GM20431 (cell line): Measurements from ENCODE around the gene ATP2B2.

Experiments used
- in situ Hi-C: fragments of 300-500 bp; cut with MseI, MboI; formaldehyde crosslinking; loops from one replicate; pipeline ENCODE4 v1.15.0; 2020; ENCODE audit warnings: low sequenced_read_pairs; ENCODE audit not compliant: unreplicated experiment

The ATP2B2 gene

DNA sequence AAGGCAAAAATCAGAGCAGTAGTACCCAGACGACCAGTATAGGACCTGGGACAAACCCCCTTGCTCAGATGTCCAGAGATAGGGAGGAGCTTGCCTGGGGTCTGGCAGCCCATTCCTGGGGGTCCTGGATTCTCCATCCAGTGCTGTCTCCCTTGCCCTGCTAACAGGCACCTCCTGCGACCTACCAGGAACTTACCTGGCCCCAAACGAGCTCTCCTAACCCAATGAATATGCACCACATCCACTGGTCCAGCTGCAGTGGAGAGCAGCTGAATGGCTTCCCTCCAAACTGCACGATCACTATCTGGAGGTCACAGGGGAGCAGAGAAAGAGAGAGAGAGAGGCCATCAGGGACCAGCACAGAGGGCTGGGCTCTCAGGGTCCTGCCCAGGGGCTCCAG, 165.3 kb downstream of the ATP2B2 start:
- in situ Hi-C loops, result no loop called here

DNA sequence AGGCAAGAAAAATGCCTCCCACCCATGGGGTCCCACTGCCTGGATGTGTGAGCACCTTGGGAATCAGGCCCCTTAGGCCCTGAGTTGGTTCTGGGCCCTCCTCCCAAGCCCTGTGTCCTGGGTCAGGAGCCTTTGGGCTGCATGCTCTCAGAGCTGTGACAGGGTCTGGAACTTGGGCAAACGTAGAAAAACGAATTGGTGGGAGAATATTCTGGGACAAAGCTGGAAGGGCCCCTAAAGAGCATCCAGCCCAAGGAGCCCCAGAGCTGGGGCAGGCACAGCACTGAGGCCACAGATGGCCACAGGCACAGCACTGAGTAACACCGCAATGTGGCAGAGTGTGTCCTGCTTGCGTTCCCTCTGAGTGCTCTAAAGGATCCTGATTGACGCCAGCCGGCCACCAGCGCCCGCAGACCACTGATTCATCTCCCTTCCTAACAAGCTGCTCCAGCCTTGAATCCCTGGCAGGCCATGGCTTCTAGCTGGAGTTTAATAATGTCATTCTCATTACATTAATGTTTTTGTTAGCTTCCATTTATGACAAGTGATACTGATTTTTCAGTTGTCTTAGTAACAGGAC, 165.9 kb downstream of the ATP2B2 start:
- in situ Hi-C loops, result no loop called here

DNA sequence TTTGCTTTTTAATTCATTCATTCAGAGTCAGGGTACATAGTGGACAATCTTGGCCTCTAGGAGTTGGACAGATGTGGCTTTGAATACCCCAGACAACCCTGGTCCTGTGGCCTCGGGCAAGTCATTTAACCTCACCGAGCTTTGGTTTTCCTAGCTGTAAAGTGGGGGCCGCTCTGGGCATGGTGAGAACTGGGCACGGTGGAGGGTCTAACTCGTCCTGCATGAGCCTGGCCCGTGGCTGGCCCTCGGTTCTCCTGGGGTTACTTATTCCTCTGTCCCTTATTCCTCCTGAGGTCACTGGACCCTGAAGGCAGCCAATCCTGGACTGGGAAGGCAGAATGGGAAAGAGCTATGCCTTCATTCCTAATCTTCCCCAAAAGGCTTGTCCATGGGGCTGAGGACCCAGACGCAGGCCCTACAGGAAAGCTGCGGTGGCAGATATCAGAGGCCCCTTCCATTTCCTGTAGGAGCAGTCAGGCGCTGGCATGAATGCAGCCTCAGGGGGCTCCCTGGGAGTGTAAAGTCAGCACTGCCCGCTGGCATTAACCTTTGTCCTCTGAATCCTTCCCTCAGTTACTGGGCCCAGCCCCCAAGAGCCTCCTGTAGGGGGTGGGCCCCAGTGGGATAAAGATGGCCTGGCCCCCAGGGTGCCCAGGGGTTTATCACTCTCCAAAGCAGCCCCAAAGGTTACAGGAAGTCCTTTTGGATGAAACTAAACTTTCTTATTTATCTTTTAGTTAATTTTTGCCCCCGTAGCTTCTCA, 166.6 kb downstream of the ATP2B2 start:
- in situ Hi-C loops, result no loop called here

DNA sequence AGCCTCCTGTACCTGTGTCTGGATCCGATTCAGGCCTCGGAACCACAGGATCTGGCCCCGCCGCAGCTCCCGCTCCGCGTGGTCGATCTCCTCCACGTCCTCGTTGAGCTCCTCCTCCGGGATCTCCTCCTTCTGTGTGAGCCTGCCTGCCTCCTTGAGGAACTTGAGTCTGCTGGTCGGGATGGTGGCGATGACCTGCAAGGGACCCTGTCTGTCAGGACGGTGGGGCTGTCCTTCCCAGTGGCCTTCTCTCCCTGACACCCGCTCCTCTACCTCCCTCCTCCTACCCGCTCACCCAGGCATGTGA, 167.3 kb downstream of the ATP2B2 start:
- in situ Hi-C loops, result no loop called here

DNA sequence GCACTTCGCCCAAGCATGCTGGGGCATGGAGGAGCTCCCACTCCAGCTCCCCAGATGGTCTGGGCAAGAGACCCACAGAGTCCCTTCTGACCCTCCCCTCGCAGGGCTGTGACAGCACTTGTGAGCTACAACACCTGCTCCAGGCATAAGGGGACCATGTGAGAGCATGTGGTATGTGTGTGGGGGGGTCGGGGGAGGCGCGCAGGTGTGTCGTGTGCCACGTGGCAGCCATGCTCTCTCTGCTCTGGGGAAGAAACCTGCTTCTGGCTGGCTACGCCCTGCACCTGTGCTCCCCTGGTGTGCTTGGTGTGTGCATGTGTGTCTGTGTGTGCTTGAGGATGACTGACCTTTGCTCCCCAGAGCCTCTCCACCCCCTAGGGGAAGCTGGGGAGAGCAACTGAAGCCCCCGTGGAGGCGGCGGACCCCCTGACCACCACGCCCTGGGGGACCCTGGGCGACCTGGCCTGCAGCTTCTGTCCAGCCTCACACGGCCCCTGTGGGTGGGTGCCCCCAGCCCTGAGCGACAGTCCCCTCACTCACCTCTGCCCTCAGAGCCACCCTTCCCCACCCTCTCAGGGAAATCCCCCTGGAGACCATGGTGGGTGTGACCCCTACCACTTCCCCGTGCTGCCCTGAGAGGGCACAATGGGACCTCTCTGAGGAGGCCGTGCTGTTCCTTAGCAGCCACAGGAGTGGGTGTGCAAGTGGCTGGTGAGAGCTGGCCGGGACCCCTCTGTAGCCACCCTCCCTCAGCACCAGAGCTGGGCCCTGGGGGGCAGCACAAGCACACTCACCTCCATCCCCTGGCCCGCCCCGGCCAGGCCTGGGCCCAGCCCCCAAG, 167.8 kb downstream of the ATP2B2 start:
- in situ Hi-C loops, result no loop called here

DNA sequence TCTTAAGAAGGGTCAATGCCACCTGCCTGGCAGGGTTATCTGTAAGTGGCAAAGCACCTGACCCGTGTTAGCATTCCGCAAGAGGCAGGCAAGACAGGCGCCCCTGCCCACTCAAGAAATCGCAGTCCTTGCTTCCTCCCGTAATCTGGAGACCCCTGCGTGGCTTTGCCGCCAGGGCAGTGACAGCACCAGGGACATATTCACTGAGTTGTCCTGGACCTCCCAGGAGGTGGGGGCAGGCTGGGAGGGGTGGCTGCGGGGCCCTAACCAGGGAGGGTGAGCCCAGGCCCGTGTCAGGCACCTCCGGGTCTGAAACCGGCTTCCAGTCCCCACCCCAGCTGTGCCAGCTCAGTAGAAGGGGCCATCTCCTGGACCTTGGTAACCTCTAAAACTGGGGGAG, 168.6 kb downstream of the ATP2B2 start:
- in situ Hi-C loops, result no loop called here

DNA sequence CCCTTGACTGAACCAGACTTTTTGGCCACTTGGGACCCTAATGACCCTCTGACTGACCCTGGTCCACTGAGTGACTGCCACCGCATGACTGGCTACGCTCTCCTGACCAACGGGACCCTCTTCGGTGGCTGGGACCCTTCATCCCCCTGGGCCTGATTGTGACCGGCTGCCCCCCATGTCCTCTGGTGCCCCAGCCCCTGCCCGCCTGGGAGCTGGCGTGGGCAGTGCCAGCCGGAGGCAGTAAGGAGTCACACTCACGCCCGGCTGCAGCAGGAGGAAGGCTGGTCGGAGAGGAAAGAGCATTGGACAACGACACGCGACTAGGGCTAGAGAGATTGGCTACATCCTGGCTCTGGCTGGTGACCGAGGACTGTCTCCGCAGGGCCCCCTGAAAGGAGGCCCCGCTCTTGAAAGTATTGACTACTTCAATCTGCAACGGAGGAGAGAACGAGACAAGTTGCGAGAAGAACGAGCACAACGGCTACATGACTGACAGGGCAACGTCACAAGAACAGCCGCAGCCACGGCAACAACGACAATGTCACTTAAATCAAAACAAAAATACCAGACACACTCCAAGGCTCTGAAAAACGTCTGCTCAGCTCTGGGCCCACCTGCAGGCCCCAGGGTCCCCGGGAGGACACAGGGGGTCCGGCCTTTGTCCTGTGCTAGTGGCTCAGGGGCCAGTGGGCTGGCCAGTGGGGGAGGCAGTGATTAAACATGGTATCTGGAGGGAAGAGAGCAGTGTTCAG, 169.3 kb downstream of the ATP2B2 start:
- in situ Hi-C loops, result no loop called here

DNA sequence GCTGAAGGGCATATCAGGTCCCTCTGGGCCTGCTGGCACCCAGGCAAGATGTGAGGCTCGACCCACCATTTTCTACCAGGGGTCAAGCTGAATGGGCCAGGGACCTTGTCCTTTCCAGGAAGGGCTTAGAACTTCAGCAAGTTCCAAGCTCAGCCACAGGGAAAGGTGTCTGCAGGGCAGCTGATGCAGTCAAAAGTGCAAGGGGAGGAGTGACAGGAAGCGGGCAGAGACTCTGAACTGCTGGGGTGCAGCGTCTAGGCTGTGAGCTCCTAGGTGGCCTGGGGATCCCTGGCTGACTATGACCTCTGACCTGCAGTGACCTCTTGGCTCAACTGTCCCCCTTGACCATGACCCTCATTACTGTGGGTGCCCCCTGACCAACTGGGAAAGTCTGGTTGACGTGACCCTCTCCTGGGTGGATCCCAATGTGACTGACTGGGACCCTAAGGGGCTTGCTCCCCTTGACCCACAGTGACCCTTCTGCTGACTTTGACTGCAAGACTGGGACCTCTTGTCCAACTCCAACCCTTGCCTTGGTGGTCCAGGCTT, 170.1 kb downstream of the ATP2B2 start:
- in situ Hi-C loops, result no loop called here

DNA sequence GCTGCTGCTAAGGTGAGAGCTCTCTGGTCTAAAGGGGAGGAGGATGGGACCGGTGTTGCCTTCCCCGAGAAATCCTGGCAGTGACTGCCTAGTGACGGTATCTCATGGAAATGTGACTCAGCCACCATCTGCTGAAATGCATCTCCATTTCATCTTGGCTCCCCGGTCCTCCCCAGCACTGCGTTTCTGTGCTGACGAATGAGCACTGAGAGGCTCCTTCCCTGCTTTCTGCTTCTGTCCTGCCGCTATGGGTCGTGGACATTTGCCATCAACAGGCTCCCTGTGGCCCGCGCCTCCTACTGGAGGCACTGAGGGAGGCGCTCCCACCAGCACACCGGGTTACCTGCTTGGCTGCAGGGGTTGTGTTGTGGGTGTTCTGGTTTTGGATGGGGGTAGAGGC, 170.9 kb downstream of the ATP2B2 start:
- in situ Hi-C loops, result no loop called here

DNA sequence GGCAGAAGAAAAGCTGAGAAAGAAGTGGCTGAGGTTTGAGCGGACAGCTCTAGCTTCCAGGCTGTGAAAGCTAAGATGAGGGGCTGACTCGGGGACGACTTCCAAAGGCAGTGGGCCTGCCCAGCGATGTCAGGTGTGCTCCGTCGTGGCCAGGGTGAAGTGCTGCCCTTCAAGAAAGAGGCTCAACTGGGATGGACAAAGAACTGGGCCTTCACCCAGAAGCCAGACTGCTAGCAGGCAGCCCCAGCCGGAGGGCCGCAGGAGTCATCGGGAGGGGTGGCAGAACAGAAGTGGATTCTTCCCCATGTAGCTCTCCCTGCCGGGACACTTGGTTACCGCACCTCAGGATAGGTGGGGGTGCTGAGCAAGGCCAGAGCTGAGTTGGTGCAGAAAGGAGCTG, 171.3 kb downstream of the ATP2B2 start:
- in situ Hi-C loops, result no loop called here

DNA sequence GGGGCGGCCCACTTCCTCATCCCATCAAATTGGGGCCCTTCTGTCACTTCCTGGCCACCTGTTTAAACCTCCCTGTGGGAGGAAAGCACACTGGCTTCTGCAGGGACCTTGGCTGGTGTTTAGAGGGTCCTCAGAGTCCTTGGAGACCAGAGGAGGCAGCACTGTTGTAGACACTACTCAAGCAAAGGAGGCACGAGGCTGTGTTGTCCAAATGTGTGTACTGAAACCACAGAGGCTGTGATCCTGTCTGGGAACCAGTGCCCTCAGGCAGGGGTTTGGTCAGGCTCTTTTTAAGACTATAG, 172.1 kb downstream of the ATP2B2 start:
- in situ Hi-C loops, result no loop called here

DNA sequence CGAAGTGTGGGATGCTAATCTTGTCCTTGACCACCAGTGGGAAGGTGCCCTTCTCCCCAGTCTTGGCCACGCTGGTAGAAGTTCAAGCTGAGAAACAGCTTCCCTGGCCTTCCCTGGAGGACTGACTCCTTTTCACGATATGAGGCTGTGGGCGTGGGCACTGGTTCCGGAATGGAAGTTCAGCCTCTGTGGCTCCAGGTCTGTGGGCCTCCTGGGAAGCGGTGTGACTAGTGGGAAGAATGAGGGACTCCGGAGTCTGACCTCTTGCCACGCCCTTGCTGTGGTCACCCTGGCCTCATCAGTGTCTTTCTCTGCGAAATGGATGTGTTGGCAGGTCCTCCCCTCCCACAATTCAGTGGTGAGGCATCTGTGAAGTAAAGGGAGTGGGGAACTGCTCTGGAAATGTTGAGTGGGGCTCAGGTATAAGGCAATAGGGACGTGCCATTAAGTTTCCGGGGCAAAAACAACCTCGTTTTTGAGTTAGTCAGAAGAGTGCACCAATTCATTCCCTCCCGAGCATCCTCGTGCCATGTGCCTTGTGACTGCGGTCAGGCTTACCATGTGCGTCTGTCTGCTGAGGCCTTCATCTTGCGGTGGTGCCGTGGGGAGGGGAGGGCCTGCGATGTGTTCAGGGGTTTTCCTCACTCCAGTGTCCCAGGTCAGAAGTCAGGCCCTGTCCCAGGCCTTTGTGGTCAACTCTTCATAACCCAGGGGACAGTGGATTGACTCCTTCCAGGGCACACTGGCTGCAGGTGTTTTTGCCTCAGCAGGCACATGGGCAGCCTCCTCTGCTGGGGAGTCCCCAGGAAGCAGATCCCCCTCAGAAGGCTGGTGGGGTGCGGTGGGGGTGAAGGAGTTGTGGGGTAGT, 172.7 kb downstream of the ATP2B2 start:
- in situ Hi-C loops, result no loop called here

DNA sequence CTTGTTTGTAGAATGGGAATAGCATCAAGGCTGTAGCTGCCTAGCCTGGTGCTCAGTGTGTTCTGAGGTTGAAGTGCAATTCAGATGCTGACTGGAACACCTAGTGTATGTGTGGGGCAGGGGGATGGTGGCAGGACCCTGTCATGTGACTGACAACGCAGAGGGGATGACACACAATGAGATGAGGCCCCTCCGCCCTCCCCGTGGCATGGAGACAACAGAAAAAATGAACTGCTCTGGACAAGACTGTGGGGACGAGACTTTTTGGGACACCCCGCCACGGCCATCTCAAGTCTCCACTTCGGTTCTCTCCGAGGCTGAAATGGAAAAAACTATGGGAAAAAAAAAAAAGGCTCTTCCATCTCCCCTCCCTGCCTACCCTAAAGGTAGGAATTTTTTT, 174.1 kb downstream of the ATP2B2 start:
- in situ Hi-C loops, result no loop called here

DNA sequence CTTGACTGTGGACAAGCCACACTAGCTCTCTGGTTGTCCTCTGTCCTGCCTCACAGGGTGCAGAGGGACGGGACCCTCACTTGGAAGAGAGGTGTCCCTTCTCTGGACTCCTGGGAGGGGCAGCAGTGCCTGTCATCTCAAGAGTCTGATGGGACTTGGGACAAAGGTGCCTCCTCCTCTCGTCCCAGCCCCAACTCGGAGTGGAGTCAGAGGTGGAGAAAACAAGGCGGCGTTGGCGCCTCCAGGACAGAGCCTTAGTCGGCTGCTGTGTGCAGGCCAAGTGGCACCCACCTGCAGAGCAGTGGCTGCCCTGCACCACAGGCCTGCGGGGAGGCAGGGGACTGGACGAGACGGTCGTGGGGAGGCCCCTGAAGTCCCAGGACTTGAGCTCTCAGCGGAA, 175.1 kb downstream of the ATP2B2 start:
- in situ Hi-C loops, result no loop called here

DNA sequence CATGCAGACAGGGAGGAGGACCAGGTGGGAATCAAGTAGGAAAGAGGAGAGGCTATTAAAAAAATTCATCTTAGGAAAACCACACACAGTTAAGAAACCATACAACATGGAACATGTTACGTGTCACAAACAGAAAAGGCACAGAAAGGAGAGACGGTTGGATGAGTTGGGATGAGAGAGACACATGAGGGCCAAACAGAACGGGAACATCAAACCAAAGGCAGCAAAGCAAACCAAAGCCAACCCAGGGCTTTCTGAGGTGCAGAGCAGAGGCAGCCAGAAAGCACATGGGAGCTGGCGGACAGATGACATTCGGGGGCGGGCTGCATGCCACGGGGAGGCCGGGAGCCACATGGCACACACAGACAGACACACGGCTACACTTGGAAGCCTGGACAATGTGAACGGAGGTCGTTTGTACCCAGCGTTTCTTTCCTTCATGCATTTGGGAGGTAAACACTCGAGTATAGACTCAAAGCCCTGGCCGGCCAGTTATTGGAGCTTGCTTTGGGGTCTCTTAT, 175.8 kb downstream of the ATP2B2 start:
- in situ Hi-C loops, result no loop called here

DNA sequence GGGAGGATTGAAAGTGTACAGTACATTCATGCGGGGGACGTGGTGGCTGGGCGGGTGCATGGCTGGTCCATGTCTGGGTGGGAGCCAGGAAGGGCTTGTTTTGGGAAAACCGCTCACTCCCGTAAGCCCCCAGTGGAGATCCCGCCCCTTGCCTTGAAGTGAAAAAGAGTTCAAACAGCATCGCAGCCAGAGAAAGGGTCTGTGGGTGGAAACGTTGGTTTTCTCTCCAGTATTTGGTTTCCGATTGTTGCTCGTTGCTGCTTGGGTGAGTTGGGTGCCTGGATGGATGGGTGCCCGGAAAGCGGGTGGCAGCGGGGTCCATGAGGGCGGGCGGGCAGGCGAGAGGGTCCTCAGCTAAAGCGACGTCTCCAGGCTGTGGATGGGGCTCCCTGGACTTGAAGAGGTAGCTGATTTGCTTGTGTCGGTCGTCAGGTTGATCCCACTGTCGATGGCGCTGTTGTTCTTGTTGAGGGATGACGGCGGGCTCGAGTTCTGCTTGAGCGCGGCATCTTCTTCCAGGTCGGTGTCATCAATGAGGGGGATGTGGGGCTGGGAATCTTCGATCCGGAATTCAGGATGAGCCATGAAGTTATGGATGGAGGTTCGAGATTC, 176.8 kb downstream of the ATP2B2 start:
- in situ Hi-C loops, result no loop called here

DNA sequence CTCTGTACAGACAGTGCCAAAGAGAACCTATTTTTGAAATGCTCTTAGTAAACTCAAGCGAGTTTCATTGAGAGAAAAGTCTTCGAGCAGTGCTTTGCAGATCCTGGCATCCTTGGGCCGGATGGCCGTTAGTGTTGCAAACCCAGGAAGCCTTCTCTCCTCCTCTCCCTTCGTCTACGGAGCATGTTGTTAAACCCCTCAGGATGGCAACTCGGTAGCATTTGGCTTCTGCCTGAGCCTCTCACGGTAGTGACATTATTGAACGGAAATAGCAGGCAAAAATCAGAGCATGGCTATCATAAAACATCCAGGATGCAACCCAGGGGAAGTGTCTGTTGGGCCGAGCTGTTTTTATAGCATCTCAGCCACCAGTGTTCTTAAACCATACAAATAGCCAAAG, 177.8 kb downstream of the ATP2B2 start:
- in situ Hi-C loops, result no loop called here

DNA sequence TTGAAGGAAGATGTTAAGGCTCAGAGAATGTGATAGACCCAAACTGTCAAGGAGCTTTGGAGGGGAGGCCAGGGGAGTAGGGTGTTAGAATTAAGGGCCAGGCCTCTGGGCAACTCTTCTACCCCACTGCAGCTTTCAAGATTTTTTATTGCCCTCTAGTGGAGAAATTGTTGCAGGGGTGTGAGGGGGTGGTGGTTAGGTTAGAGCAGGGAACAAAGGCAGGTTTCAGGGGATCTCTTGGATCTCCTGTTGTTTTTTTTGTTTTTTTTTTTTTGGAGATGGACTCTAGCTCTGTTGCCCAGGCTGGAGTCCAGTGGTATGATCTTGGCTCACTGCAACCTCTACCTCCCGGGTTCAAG, 183.1 kb downstream of the ATP2B2 start:
- in situ Hi-C loops, result no loop called here
